AG09319 (cell line): ENCODE data around the gene DYNC1H1.

Source experiments
- DNase-seq: peaks from one replicate; pipeline ENCODE4 v3.0.0-alpha.2; 2010; ENCODE audit warnings: low read depth; ENCODE audit errors: extremely low read depth
- CTCF ChIP-seq: IDR thresholded peaks from 2 replicates; pipeline ENCODE4 v1.5.1; 2011; ENCODE audit warnings: low read depth, mild to moderate bottlenecking, inconsistent platforms, low read length, moderate library complexity

Gene DYNC1H1

GRCh38 chr14:101922866-101923265 lies 41.5 kb upstream of the DYNC1H1 start:
- no peak for DNase-seq
- TF ChIP-seq CTCF, result no peak

- no peak for TF ChIP-seq CTCF
- no peak for DNase-seq
Observed at GRCh38 chr14:101925152-101925551, 39.2 kb upstream of the DYNC1H1 start.

- TF ChIP-seq CTCF, result no peak
- no peak for DNase-seq
Observed at GRCh38 chr14:101926085-101926484, 38.3 kb upstream of the DYNC1H1 start.

- TF ChIP-seq CTCF, result no peak
- DNase-seq, result no peak
Observed at GRCh38 chr14:101926620-101927019, 37.8 kb upstream of the DYNC1H1 start.

GRCh38 chr14:101927859-101928258 lies 36.5 kb upstream of the DYNC1H1 start:
- DNase-seq, result peak; percentile 88

GRCh38 chr14:101928415-101928841 lies 35.9 kb upstream of the DYNC1H1 start:
- no peak for DNase-seq
- no peak for TF ChIP-seq CTCF

More at GRCh38 chr14:101927859-101928258, 36.5 kb upstream of the DYNC1H1 start:
- TF ChIP-seq CTCF, result no peak

GRCh38 chr14:101929096-101929495 lies 35.3 kb upstream of the DYNC1H1 start:
- no peak for TF ChIP-seq CTCF

GRCh38 chr14:101929946-101930345 lies 34.4 kb upstream of the DYNC1H1 start:
- no peak for TF ChIP-seq CTCF
- no peak for DNase-seq

More at GRCh38 chr14:101929096-101929495, 35.3 kb upstream of the DYNC1H1 start:
- DNase-seq, result no peak
